Peyer's patch (tissue), 4 donors: Measurements from ENCODE around the gene MCM8. TPM values are rescaled to one million over a fixed set of nuclear protein-coding genes. Genes with fewer than 3 reads are reported as not detected.
A peak's percentile ranks its signal among the peaks of the same experiment; 100 is the strongest.

Experiments used
- DNase-seq, 3 donors: peaks; one replicate each; pipeline ENCODE4 v3.0.0-alpha.2; 2017 to 2019
- H3K27ac ChIP-seq, 4 donors: fragments of 200-600 bp; sonication (generic); one replicate each; pipeline ENCODE4 v1.5.1; 2016 to 2019
- H3K27me3 ChIP-seq, 2 donors: fragments of 200-600 bp; sonication (generic); one replicate each; pipeline ENCODE4 v1.5.1; 2019
- H3K36me3 ChIP-seq, 3 donors: fragments of 200-600 bp; sonication (generic); one replicate each; pipeline ENCODE4 v1.5.1; 2016 to 2019
- H3K4me1 ChIP-seq, 4 donors: fragments of 200-600 bp; sonication (generic); one replicate each; pipeline ENCODE4 v1.5.1; 2016 to 2019
- H3K4me3 ChIP-seq, 4 donors: fragments of 200-600 bp; sonication (generic); 1 replicate in 3 of 4; 2 replicates in 1 of 4; pipeline ENCODE4 v1.5.1; 2016 to 2019; ENCODE audit warnings: mild to moderate bottlenecking in 1 of 4
- H3K9me3 ChIP-seq, 4 donors: fragments of 200-600 bp; sonication (generic); one replicate each; pipeline ENCODE4 v1.5.1; 2016 to 2019; ENCODE audit warnings: mild to moderate bottlenecking in 1 of 4
- CTCF ChIP-seq, 6 experiments: fragments of 450-650 bp in 4 of 6; fragments of 200-600 bp in 2 of 6; sonication (generic) in 1 of 6; IDR thresholded peaks; one replicate each; pipeline ENCODE4 v1.5.1; 2017 to 2019; ENCODE audit warnings: antibody characterized with exemption in 6 of 6, mild to moderate bottlenecking in 3 of 6, moderate library complexity in 1 of 6
- POLR2A ChIP-seq, 2 donors: fragments of 450-650 bp; IDR thresholded peaks; one replicate each; pipeline ENCODE4 v1.5.1; 2017; ENCODE audit warnings: antibody characterized with exemption in 2 of 2, mild to moderate bottlenecking in 2 of 2, moderate library complexity in 2 of 2
- total RNA-seq, 4 donors: library from RNA; depleted of rRNA; stranded (reverse); fragments of >200 nt; gene quantifications; one replicate each; pipeline ENCODE4 v1.1.0, GENCODE V29; 2016

Gene MCM8
- total RNA-seq, 4 donors from 2014 or later, result 5.8 to 25.6 (median 6.2) TPM

DNA sequence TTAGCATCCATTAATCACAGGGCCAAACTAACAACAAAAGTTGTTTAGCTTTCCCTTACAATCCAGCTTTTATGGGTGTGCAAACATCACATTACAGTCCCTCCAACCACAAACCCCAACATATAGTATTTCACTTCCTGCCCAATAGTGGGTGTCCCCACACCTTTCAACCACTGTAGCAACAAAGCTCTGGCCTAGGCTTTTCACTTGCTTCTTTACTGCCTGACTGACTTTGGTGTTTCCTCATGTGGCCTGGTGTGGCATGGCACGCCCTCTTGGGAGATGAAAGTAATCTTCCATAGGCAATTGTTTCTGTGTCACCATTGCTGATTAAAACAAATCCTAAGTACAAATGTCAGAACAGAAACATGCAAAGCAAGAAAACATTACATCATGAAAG is 46.3 kb downstream of the MCM8 start:
- H3K9me3 ChIP-seq, result no peaks in the 10 kb centered on the region
- H3K27me3 ChIP-seq, result no peaks in the 10 kb centered on the region
- no peak for TF ChIP-seq POLR2A (IDR thresholded peaks at IDR 0.05)
- peak in 3 of 6 experiments; percentile 27 to 42 (median 41) for TF ChIP-seq CTCF (IDR thresholded peaks at IDR 0.05)
- H3K4me3 ChIP-seq, result no peak overlapping the region
- no peak overlapping the region for H3K27ac ChIP-seq
- no peaks in the 10 kb centered on the region for H3K4me1 ChIP-seq
- peak in 1 of 3 donors; percentile 50 for DNase-seq
- H3K36me3 ChIP-seq, result peaks cover 0 to 3% (median 0%) of the 10 kb centered on the region in 3 donors

DNA sequence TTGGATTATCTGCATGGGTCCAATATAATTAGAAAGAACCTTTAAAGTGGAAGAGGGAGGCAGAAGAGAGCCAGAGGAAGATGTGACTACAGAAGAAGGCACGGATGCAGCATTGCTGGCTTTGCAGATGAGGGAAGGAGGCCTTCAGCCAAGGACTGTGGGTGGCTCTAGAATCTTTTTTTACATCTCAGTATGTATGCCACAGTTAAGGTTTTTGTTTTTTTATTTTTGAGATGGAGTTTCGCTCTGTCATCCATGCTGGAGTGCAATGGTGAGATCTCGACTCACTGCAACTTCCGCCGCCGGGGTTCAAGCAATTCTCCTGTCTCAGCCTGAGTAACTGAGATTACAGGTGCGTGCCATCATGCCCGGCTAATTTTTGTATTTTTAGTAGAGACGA is 49.3 kb downstream of the MCM8 start:
- TF ChIP-seq CTCF (IDR thresholded peaks at IDR 0.05) (no peak), POLR2A (IDR thresholded peaks at IDR 0.05) (no peak)
- no peaks in the 10 kb centered on the region for H3K4me1 ChIP-seq
- DNase-seq, result no peak
- no peaks in the 10 kb centered on the region for H3K9me3 ChIP-seq
- H3K27ac ChIP-seq, result no peak overlapping the region
- H3K27me3 ChIP-seq, result no peaks in the 10 kb centered on the region
- peaks cover 0 to 3% (median 0%) of the 10 kb centered on the region in 3 donors for H3K36me3 ChIP-seq
- H3K4me3 ChIP-seq, result no peak overlapping the region

GRCh38 chr20:6000871-6001270 is 50.4 kb downstream of the MCM8 start:
- H3K9me3 ChIP-seq, result no peaks in the 10 kb centered on the region
- TF ChIP-seq CTCF (IDR thresholded peaks at IDR 0.05) (no peak), POLR2A (IDR thresholded peaks at IDR 0.05) (no peak)
- H3K27ac ChIP-seq, result no peak overlapping the region
- no peak for DNase-seq
- no peak overlapping the region for H3K4me3 ChIP-seq
- no peaks in the 10 kb centered on the region for H3K36me3 ChIP-seq
- no peaks in the 10 kb centered on the region for H3K27me3 ChIP-seq
- no peaks in the 10 kb centered on the region for H3K4me1 ChIP-seq

DNA sequence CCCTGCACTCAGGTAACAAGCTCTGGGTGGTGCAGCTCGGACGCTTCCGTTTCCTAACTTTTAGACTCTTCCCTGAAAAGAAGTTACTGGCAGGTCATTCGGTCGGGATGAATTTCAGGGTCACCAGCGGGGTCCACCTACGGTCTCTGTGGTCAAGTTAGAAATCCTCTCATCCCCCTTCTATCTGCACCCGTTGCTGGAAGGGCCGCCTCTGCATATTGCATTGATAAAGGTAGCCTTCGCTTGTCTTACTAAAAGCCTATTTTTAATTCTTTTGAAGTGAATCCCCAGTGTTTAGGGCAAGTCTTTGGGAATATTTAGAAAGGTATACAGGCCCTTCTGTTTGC is 56.1 kb downstream of the MCM8 start:
- Histone ChIP-seq H3K4me3 (peak overlapping the region; percentile 84 to 89 (median 88)), H3K36me3 (peaks cover 0 to 19% (median 0%) of the 10 kb centered on the region in 3 donors), H3K27ac (peak overlapping the region; percentile 76 to 90 (median 82)), H3K9me3 (no peaks in the 10 kb centered on the region), H3K4me1 (peaks cover 0 to 14% (median 10%) of the 10 kb centered on the region in 4 donors), H3K27me3 (no peaks in the 10 kb centered on the region)
- TF ChIP-seq CTCF (IDR thresholded peaks at IDR 0.05) (no peak), POLR2A (IDR thresholded peaks at IDR 0.05) (no peak)
- no peak for DNase-seq

GRCh38 chr20:6007094-6007528 is 56.7 kb downstream of the MCM8 start:
- peak overlapping the region in 3 of 4 donors; percentile 88 to 89 (median 89) for H3K4me3 ChIP-seq
- no peaks in the 10 kb centered on the region for H3K9me3 ChIP-seq
- DNase-seq, result no peak
- TF ChIP-seq CTCF (IDR thresholded peaks at IDR 0.05) (no peak), POLR2A (IDR thresholded peaks at IDR 0.05) (no peak)
- H3K36me3 ChIP-seq, result peaks cover 0 to 24% (median 0%) of the 10 kb centered on the region in 3 donors
- H3K27me3 ChIP-seq, result no peaks in the 10 kb centered on the region
- peaks cover 0 to 14% (median 10%) of the 10 kb centered on the region in 4 donors for H3K4me1 ChIP-seq
- H3K27ac ChIP-seq, result peak overlapping the region in 2 of 4 donors; percentile 79 to 90
